Stimulated activated memory B cell treated with anti-CD40 and anti-IgM and Interleukin-4, amounts not matched to agents 10 μg/mL and 1 μg/mL and 100 μg/mL, for 72 hours (primary cell): ENCODE measurements around the gene TSEN34.
"Not testable (repeated sequence)": the region's sequence is repeated elsewhere in the genome, so short reads cannot be mapped to it uniquely, and the experiment has no call there.

Source experiments
- ATAC-seq: fragments of 150-1000 bp; cut with Tn5 transposase; 2 replicates; pipeline ENCODE4 v1.10.0; 2021
- H3K27ac Mint-ChIP-seq: one replicate; pipeline ENCODE4 v1.8.0; 2022; ENCODE audit warnings: mild to moderate bottlenecking, mixed read lengths
- H3K27me3 Mint-ChIP-seq: one replicate; pipeline ENCODE4 v1.8.0; 2022; ENCODE audit warnings: mixed read lengths
- H3K36me3 Mint-ChIP-seq: one replicate; pipeline ENCODE4 v1.8.0; 2022; ENCODE audit warnings: mixed read lengths
- H3K4me1 Mint-ChIP-seq: one replicate; pipeline ENCODE4 v1.8.0; 2022; ENCODE audit warnings: mixed read lengths
- H3K4me3 Mint-ChIP-seq: one replicate; pipeline ENCODE4 v1.8.0; 2022; ENCODE audit warnings: mild to moderate bottlenecking, moderate library complexity, mixed read lengths
- H3K9me3 Mint-ChIP-seq: one replicate; pipeline ENCODE4 v1.8.0; 2022; ENCODE audit warnings: mixed read lengths

Gene TSEN34

DNA sequence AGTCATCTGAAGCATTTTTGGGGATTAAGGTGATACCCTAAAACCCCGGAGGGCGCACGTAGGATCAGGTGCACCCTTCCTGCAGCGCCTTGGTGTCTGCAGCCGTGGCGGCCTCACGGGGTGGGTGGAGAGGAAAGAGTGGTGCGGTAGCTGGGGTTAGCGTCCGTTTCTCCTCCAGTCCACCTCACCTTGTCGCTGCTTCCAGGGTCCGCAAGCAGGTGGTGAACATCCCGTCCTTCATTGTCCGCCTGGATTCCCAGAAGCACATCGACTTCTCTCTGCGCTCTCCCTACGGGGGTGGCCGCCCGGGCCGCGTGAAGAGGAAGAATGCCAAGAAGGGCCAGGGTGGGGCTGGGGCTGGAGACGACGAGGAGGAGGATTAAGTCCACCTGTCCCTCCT, 16.1 kb downstream of the TSEN34 start:
- Mint-ChIP-seq H3K4me3 (peak overlapping the region; percentile 53), H3K36me3 (peaks cover 78% of the 10 kb centered on the region), H3K27ac (peak overlapping the region; percentile 83), H3K4me1 (peaks cover 92% of the 10 kb centered on the region)
- H3K27me3 Mint-ChIP-seq, ATAC-seq, H3K9me3 Mint-ChIP-seq: not testable (repeated sequence)

DNA sequence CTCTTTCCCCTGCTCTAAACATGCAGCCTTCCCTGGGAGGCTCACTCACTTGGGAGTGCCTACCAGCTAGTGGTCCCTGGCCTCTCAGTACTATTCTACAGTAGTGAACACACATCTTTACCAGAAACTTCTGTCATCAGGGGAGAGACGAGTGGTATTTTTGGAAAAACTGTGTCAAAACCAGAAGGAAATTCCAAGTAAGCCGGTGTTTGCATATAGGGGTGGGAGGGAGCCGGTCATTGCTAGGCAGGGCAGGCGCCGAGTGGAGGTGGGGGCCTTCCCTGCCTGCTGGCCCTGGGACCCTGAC, 16.5 kb downstream of the TSEN34 start:
- no peaks in the 10 kb centered on the region for H3K9me3 Mint-ChIP-seq

DNA sequence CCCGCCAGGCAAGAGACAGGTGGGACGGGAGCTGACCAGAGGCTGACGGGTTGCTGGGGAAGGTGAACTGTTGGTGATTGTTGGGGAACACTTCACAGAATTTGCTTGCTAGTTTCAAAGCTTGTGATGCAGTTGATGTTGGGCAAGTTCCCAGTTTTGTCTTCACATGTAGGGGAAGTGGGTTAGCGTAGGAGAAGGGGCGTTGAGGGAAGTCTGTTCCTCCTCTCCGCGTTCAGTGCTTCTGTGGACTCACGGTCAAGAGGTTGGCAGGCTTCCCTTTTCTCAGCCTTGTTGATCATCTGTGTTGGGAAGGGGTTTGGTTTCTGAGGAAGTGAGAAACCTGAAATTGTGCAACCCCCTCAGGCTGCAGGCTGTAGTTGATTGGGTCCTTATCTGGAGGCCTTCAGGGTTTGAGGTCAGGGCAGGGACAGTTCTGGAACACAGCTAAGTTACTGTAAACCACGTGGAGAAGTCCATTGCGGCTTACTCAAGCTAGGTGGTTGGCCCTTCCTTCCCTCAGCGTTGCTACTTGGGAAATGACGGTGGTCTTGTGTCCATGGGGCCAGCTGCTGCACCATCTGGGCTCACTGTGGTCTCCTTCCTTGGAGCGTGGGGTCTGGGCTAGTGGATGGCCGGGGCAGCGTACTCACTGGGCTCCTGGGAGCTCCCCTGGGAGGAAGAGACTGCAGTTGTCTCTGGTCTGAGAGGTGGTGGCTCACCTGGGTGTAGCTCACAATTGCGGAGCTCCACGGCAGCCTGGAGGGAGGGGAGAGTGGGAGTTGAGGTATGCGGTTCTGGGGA, 17.1 kb downstream of the TSEN34 start:
- peak; percentile 84 for ATAC-seq

More for the DNA sequence above, 16.5 kb downstream of the TSEN34 start:
- Mint-ChIP-seq H3K27me3 (no peaks in the 10 kb centered on the region), H3K4me3 (peak overlapping the region; percentile 53), H3K27ac (peak overlapping the region; percentile 83), H3K4me1 (peaks cover 87% of the 10 kb centered on the region), H3K36me3 (peaks cover 76% of the 10 kb centered on the region)
- ATAC-seq = no peak

DNA sequence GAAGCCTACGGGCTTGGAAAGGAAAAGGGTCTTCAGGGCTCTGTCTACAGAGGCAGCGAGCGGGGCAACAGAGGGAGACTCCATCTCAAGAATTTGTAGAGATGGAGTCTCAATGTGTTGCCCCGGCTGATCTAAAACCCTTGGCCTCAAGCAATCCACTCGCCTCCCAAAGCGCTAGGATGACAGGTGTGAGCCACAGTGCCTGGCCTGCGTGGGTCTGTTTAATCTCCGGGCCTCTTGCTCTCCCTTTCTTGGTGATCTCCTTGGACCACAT, 17.6 kb downstream of the TSEN34 start:
- Mint-ChIP-seq H3K4me1 (peaks cover 76% of the 10 kb centered on the region), H3K36me3 (peaks cover 74% of the 10 kb centered on the region), H3K27me3 (no peaks in the 10 kb centered on the region), H3K9me3 (no peaks in the 10 kb centered on the region), H3K4me3 (peak overlapping the region; percentile 53), H3K27ac (peak overlapping the region; percentile 83)
- ATAC-seq = no peak

More for the DNA sequence above, 17.1 kb downstream of the TSEN34 start:
- peaks cover 76% of the 10 kb centered on the region for H3K36me3 Mint-ChIP-seq
- H3K4me3 Mint-ChIP-seq = peak overlapping the region; percentile 53
- H3K27ac Mint-ChIP-seq = peak overlapping the region; percentile 83
- H3K4me1 Mint-ChIP-seq = peaks cover 82% of the 10 kb centered on the region
- H3K27me3 Mint-ChIP-seq = no peaks in the 10 kb centered on the region
- no peaks in the 10 kb centered on the region for H3K9me3 Mint-ChIP-seq

DNA sequence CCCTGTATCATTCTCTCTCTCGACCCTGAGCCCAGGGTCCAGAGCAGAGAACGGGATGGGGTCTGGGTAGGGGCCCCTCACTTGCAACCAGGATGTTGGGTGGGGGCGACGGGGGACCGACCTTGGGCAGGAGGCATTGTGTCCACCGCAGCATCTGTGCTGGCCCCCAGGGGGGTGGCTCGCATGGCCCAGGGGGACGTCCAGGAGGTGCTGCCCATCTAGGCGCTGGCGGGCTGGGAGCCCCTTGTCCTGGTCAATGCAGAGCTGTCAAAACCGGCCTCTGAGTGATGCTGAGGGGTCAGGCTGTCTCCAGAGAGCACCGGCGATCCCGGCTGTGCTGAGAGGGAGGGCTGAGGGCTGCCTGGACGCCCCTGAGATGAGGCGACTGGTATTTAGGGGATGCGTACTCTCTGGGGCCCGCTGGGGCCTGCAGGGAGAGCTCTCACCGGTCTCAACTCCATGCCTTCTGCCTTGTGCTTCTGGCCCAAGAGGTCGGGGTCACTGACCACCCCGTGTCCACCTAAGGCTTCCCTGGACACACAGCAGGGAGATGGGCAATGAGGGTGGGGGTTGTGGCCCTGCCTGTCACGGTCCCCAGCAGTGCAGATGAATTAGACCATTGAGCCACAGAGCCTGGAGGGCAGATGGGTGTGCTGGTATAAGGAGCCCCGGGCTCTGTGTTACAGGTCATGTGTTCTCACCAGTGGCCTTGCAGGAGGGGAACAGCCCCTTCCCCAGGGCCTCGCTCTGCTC, 18.1 kb downstream of the TSEN34 start:
- peaks cover 71% of the 10 kb centered on the region for H3K4me1 Mint-ChIP-seq
- H3K27me3 Mint-ChIP-seq = no peaks in the 10 kb centered on the region
- peaks cover 69% of the 10 kb centered on the region for H3K36me3 Mint-ChIP-seq
- H3K27ac Mint-ChIP-seq = peak overlapping the region; percentile 83
- H3K4me3 Mint-ChIP-seq = no peak overlapping the region
- no peaks in the 10 kb centered on the region for H3K9me3 Mint-ChIP-seq
- peak; percentile 2 for ATAC-seq

DNA sequence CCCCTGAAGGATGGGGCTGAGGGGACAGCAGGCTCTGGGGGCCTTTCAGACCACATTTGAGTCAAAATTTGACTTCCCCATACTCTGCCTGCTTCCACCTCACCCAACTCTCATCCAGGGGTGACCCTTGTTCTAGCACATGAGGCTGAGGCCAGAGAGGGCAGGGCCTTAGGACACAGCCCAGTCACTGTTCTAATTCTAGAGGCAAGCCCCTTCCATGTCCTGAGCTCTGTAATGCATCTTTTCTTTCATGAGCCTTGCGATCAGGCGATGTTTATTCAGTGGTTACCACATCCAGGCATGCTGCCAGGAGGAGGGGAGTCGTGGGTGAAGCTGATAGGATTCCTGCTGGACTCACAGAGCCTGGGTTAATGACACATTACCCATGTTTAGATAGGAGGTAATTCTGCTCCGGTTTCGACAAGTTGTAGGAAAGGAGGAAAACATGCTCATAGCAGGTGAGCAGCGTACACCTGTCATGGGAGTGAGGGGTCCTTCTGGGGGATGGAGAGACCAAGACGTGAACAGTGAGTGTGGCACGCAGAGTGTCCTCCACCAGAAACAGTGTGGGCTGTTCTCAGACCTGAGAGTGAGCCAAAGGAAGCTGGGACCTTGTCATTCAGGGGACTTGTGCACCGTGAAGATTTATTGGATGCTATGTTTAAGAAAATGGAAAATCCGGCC, 18.8 kb downstream of the TSEN34 start:
- peaks cover 62% of the 10 kb centered on the region for H3K36me3 Mint-ChIP-seq
- peak overlapping the region; percentile 79 for H3K27ac Mint-ChIP-seq

DNA sequence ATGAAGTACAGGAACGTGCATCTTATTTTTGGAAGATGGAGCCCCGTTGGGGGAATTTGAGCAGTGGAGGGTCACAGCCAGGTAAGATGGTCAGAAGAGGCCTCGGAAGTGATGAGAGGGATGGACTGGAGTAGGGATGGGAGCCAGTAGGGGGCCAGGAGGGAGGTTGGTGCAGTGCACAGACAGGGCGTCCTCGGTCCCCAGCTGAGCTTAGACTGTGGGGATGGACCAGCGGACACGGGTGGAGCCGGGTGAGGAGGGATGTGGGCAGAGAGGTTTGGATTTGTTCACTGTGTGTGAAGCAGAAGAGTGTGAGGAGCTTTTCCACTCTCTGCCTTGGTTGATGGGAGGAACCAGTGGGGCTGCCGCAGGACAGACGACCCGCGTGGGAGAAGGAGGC, 20.1 kb downstream of the TSEN34 start:
- Mint-ChIP-seq H3K27ac (peak overlapping the region; percentile 79), H3K36me3 (peaks cover 54% of the 10 kb centered on the region), H3K9me3 (no peaks in the 10 kb centered on the region), H3K4me1 (peaks cover 52% of the 10 kb centered on the region), H3K27me3 (no peaks in the 10 kb centered on the region), H3K4me3 (peak overlapping the region; percentile 3)
- no peak for ATAC-seq

More for the DNA sequence above, 18.8 kb downstream of the TSEN34 start:
- no peak overlapping the region for H3K4me3 Mint-ChIP-seq
- peaks cover 64% of the 10 kb centered on the region for H3K4me1 Mint-ChIP-seq
- no peaks in the 10 kb centered on the region for H3K27me3 Mint-ChIP-seq
- ATAC-seq = no peak
- H3K9me3 Mint-ChIP-seq = no peaks in the 10 kb centered on the region

DNA sequence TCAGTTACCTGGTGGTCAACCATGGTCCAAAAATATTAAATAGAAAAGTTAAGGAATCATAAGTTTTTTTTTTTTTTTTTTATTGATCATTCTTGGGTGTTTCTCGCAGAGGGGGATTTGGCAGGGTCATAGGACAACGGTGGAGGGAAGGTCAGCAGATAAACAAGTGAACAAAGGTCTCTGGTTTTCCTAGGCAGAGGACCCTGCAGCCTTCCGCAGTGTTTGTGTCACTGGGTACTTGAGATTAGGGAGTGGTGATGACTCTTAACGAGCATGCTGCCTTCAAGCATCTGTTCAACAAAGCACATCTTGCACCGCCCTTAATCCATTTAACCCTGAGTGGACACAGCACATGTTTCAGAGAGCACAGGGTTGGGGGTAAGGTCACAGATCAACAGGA, 23.1 kb downstream of the TSEN34 start:
- not testable (repeated sequence) for H3K4me3 Mint-ChIP-seq, H3K27me3 Mint-ChIP-seq, H3K9me3 Mint-ChIP-seq, H3K27ac Mint-ChIP-seq, ATAC-seq
- Mint-ChIP-seq H3K4me1 (peaks cover 22% of the 10 kb centered on the region), H3K36me3 (peaks cover 45% of the 10 kb centered on the region)

DNA sequence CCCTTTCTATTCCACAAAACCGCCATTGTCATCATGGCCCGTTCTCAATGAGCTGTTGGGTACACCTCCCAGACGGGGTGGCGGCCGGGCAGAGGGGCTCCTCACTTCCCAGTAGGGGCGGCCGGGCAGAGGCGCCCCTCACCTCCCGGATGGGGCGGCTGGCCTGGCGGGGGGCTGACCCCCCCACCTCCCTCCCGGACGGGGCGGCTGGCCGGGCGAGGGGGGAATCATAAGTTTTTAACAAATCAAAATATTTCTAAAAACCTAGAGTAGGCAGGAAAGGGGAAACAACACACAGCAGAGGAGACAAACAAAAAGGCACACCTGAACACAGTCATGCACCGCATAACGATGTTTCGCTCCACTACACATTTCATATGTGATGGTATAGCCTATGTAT, 23.6 kb downstream of the TSEN34 start:
- H3K27ac Mint-ChIP-seq, H3K27me3 Mint-ChIP-seq, ATAC-seq, H3K9me3 Mint-ChIP-seq, H3K4me3 Mint-ChIP-seq: not testable (repeated sequence)
- Mint-ChIP-seq H3K36me3 (peaks cover 43% of the 10 kb centered on the region), H3K4me1 (peaks cover 17% of the 10 kb centered on the region)

DNA sequence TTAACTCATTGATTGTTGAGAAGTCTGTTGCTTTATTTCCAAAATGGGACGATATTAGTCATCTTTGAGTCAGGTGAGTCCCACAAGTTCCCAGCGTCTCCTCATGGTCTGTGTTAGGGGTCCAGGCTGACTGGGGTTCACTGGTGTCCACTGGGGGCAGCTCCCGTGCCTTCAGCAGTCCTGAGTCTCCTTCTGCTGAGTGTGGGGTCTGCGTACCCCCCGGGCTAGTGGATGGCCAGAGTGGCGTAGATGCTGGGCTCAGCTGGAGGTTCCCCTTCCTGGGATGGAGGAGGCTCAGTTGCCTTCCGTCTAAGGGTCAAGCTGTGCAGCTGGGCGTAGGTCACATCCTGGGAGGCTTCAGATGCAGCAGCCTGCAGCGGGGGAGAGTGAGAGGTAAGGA, 25.8 kb downstream of the TSEN34 start:
- H3K27me3 Mint-ChIP-seq = peaks cover 8% of the 10 kb centered on the region
- no peak for ATAC-seq
- H3K4me3 Mint-ChIP-seq = no peak overlapping the region
- no peaks in the 10 kb centered on the region for H3K9me3 Mint-ChIP-seq
- no peak overlapping the region for H3K27ac Mint-ChIP-seq
- H3K4me1 Mint-ChIP-seq = no peaks in the 10 kb centered on the region
- H3K36me3 Mint-ChIP-seq = peaks cover 28% of the 10 kb centered on the region

DNA sequence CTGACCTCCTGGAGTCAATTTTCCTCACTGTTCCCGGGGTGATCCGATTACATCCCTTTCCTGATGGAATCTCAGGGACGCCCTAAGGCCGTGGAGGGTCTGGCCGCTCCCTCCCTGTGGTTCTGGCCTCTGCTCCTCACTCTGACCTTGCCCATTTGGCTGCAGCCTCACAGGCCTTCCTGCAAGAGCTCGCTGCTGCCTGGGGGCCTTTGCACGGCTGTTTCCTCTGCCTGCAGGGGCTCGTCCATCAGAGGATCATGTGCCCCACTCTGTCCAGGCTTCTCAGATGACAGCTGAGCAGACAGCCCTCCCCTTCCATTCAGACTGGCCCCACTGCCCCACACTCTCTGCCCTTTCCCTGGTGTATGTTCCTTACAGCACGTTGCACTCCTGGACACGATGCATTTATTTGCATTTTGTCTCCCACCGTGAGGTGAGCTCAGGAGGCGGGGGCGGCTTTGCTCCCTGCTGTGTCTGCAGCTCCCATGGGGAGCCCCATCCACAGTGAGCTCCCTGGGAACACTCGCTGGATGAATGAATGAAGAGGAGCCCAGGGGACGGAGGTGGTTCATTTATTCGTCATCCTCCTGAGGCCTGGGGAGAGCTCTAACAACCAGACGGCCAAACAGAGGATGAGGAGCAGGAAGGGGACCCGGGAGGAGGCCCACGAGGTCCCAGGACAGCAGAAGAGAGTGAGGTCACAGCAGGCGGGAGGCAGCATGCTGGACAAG, 26.6 kb downstream of the TSEN34 start:
- Mint-ChIP-seq H3K36me3 (peaks cover 24% of the 10 kb centered on the region), H3K27me3 (peaks cover 16% of the 10 kb centered on the region)
- H3K4me1 Mint-ChIP-seq, ATAC-seq, H3K9me3 Mint-ChIP-seq, H3K4me3 Mint-ChIP-seq, H3K27ac Mint-ChIP-seq: not testable (repeated sequence)

DNA sequence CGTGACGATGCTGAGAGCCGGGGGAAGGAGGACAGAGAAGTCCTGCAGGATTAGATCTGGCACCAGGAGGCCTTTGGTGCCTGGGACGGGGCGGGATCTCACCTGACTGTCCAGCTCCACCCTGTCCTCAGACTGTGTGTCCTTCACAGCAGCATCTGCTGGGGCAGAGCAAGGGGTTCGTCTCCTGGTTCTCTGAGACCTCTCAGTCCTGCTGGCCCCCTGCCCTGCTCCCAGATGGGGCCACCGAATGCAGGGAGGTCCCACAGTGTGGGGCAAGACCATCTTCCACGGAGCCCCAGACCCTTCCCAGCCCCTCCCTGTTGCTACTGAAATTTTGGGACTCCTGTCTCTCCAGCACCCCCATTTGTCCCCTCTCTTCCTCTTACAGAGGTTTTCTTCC, 27.2 kb downstream of the TSEN34 start:
- no peak overlapping the region for H3K4me3 Mint-ChIP-seq
- ATAC-seq = no peak
- H3K36me3 Mint-ChIP-seq = peaks cover 19% of the 10 kb centered on the region
- peaks cover 22% of the 10 kb centered on the region for H3K27me3 Mint-ChIP-seq
- H3K4me1 Mint-ChIP-seq = no peaks in the 10 kb centered on the region
- no peak overlapping the region for H3K27ac Mint-ChIP-seq
- H3K9me3 Mint-ChIP-seq = no peaks in the 10 kb centered on the region

DNA sequence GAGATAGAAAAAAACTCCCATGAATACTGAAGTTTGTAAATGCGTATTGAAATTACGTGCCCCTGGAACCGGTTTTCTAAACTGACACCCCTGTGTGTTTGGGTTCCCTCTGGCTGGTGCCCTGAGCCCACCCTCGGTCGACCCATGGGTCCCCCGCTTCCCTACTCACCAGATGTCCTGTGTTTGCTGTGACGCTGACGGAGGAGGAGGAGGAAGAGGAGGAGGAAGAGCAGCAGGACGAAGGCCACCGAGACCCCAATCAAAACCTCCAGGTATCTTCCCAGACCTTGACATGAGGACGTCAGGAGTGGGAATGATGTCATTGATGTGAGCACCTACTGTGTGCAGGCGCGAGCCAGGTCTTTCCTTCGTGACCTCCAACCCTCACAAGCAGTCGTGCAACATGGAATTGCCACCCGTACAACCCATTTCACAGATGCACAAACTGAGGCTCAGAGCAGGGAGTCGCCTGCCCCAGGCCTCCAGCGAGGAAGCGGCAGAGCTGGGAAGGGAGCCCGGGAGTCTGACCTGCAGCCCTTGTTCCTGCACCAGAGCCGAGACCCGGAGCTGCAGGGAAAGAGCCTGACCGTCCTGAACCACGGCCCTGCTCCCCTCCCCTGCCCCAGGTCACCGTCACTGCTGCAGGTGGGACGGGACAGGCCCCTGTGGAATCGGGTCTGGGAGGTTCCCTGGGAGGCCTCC, 28.0 kb downstream of the TSEN34 start:
- no peak for ATAC-seq
- H3K9me3 Mint-ChIP-seq = no peaks in the 10 kb centered on the region
- H3K4me3 Mint-ChIP-seq = no peak overlapping the region
- H3K27me3 Mint-ChIP-seq = peaks cover 31% of the 10 kb centered on the region
- H3K4me1 Mint-ChIP-seq = no peaks in the 10 kb centered on the region
- H3K27ac Mint-ChIP-seq = no peak overlapping the region
- peaks cover 16% of the 10 kb centered on the region for H3K36me3 Mint-ChIP-seq

DNA sequence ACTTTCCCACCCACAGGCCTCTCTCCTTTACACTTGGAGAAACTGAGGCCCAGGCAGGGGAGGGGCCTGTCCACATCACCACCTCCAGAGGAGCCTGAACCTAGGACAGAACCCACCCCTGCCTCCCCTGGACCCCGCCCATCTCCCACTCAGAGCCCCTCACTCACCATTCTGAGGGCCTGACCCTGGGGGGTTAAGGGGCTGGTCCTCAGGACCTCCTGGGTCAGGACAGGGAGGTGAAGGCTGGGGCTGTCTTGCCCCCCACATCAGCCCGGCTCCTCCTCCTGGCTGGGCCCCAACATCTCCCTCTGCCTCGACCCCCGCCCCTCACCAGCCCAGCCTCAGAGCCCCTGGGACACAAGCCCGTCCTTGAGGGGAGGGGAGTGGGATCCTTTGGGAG, 28.6 kb downstream of the TSEN34 start:
- peaks cover 16% of the 10 kb centered on the region for H3K36me3 Mint-ChIP-seq
- ATAC-seq, H3K9me3 Mint-ChIP-seq, H3K4me1 Mint-ChIP-seq, H3K27ac Mint-ChIP-seq, H3K4me3 Mint-ChIP-seq: not testable (repeated sequence)
- H3K27me3 Mint-ChIP-seq = peaks cover 36% of the 10 kb centered on the region

DNA sequence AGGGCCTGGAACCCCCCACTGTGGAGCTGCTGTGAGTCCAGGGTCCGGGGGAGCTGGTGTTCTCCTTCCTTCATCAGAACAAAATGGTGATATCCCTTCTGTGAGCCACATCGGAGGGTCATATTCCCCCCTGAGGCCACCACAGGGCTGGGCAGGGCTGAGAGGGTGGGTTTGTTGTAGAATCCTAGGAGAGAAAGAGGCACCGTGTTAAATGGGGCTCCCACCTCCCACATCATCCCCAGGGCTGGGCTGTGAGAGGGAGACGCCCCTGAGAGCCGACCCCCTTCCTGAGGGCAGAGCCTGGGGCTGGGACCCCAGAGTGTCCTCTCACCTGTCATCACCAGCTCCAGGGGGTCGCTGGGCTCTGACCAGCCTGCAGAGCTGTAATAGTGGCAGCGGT, 30.8 kb downstream of the TSEN34 start:
- not testable (repeated sequence) for H3K36me3 Mint-ChIP-seq, H3K4me3 Mint-ChIP-seq, H3K9me3 Mint-ChIP-seq, H3K4me1 Mint-ChIP-seq, ATAC-seq, H3K27ac Mint-ChIP-seq
- peaks cover 36% of the 10 kb centered on the region for H3K27me3 Mint-ChIP-seq
